ENCODE results near the gene CPT1B.

CPT1B gene

DNA sequence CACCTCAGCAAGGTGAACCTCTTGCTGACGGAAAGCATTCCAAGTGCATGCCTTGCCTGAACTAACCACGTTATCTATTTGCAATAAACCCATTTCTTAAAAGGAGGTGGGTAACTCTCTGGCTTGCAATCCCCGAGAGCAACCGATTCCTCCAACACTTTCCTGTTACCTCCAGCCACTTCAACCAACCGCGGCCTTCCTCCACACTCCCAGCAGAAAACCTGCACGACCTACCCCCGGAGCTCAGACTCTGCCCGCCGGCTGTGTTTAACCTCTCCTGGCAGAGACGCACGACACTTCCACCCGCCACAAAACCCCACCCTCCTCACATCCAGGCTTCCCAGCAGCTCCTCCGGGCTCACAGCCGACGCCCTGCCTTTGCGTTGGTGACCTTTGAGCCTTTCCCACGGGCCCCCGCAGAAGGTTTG, 53.5 kb downstream of the CPT1B start:
- TF ChIP-seq ZNF169 (tag by site-specific recombination; IDR thresholded peaks at IDR 0.05) (no peak), ZNF548 (tag by site-specific recombination; IDR thresholded peaks at IDR 0.05) (peak; percentile 87), HOXD13 (CRISPR knock-in tag; IDR thresholded peaks at IDR 0.05; ENCODE audit: borderline replicate concordance) (peak; percentile 4; the same call in 1 of the 2 replicates), ZEB2 (tag by site-specific recombination; IDR thresholded peaks at IDR 0.05) (0 out of 2 replicates have a peak, but pooled peaks have one; percentile 6), ZNF341 (tag by site-specific recombination; IDR thresholded peaks at IDR 0.05; ENCODE audit: low read depth) (peak; percentile 32; the same call in 1 of the 2 replicates), HOXC10 (CRISPR knock-in tag; IDR thresholded peaks at IDR 0.05) (peak; percentile 61; the same call in 1 of the 2 replicates), ZBTB17 (tag by site-specific recombination; IDR thresholded peaks at IDR 0.05) (peak; percentile 6; the same call in 1 of the 2 replicates)
- TF ChIP-seq, protein P1, sequence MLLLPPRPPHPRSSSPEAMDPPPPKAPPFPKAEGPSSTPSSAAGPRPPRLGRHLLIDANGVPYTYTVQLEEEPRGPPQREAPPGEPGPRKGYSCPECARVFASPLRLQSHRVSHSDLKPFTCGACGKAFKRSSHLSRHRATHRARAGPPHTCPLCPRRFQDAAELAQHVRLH (tag by site-specific recombination; IDR thresholded peaks at IDR 0.05) = no peak
- peak overlapping the region; percentile 79 for H3K4me3 ChIP-seq (ENCODE audit: low read depth, low read length)
- H3K27ac ChIP-seq (ENCODE audit: extremely low read depth, low read depth, low read length) = peak overlapping the region; percentile 90
- no peaks in the 10 kb centered on the region for H3K9me3 ChIP-seq (ENCODE audit: control insufficient read depth, insufficient read depth, low read depth, low read length)
- POLR2A ChIA-PET = interaction anchor here (0.9 to 5.3 kb wide), 16 partner anchors 8 to 277 kb away, joined by 3 to 189 read pairs (median 8); partner anchors contain the start of genes CHKB, KLHDC7B, LMF2 and NCAPH2
- H3K4me1 ChIP-seq (ENCODE audit: control insufficient read depth, insufficient read depth, low read length) = no peaks in the 10 kb centered on the region; the same call in 1 of the 2 replicates
- peaks cover 0 to 43% of the 10 kb centered on the region in 2 experiments; a peak in 2 of 3 replicates for H3K36me3 ChIP-seq (ENCODE audit: control insufficient read depth in 2 of 2, insufficient read depth in 1 of 2, low read length in 2 of 2)
- CTCF ChIA-PET = interaction anchor here (1.1 to 2.7 kb wide), 5 partner anchors 10 to 40 kb away, joined by 6 to 37 read pairs (median 17); partner anchors contain the start of genes LMF2, NCAPH2 and SYCE3

DNA sequence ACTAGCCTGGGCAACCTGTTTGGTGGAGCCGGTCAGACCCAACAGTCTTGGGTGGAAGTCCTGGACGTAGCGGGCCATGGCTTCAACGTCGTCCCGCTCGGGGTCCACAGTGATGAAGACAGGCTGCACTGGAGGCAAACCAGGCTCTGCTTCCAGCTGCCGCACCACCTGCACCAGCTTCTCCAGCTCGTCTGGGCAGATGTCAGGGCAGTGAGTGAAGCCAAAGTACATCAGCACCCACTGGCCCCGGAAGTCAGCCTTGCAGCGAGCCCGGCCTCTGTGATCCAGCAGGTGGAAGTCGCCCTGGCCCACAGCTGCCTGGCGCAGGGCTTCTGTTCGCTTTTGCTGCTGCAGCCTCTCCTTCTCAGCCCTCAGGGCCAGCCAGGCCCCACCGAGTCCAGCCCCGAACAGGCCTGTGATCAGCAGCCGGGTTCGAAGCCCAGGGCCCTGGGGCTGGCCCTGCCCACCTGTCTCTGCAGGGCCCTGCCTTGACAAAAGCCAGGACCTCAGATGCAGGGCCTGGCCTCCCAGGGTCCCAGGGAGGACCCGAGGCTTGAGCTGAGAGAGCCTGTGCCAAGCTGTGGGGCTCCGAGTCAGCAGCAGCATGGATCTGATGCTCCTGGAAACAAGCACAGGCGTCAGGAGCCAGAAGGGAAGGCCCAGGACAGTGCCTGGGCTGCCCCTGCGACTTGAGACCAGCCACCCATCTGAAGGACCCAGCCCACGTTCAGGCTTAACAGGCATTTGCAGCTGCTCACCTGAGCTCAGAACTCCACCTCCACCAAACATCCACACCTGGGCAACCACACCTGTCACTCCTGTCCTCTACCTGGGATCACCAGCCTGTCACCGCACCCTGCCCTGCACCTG, 54.2 kb downstream of the CPT1B start:
- no peaks in the 10 kb centered on the region; the same call in 1 of the 2 replicates for H3K4me1 ChIP-seq (ENCODE audit: control insufficient read depth, insufficient read depth, low read length)
- H3K36me3 ChIP-seq (ENCODE audit: control insufficient read depth in 2 of 2, insufficient read depth in 1 of 2, low read length in 2 of 2) = peaks cover 0 to 49% of the 10 kb centered on the region in 2 experiments; a peak in 2 of 3 replicates
- peak overlapping the region; percentile 79 for H3K4me3 ChIP-seq (ENCODE audit: low read depth, low read length)
- H3K27ac ChIP-seq (ENCODE audit: extremely low read depth, low read depth, low read length) = peak overlapping the region; percentile 90; the same call in 1 of the 2 replicates
- H3K9me3 ChIP-seq (ENCODE audit: control insufficient read depth, insufficient read depth, low read depth, low read length) = no peaks in the 10 kb centered on the region
- ChIA-PET CTCF (interaction anchor here (2.1 to 2.7 kb wide), 4 partner anchors 9 to 41 kb away, joined by 13 to 37 read pairs (median 24); partner anchors contain the start of genes LMF2, NCAPH2 and SYCE3), POLR2A (interaction anchor here (0.9 to 5.3 kb wide), 11 partner anchors 9 to 276 kb away, joined by 3 to 189 read pairs (median 19); partner anchors contain the start of genes CHKB, LMF2, NCAPH2 and SYCE3)
- TF ChIP-seq BCL11A (tag by site-specific recombination; IDR thresholded peaks at IDR 0.05; ENCODE audit: low read depth) = no peak
- TF ChIP-seq ZEB2 (tag by site-specific recombination; IDR thresholded peaks at IDR 0.05) = peak; percentile 91
- TF ChIP-seq, protein P2, sequence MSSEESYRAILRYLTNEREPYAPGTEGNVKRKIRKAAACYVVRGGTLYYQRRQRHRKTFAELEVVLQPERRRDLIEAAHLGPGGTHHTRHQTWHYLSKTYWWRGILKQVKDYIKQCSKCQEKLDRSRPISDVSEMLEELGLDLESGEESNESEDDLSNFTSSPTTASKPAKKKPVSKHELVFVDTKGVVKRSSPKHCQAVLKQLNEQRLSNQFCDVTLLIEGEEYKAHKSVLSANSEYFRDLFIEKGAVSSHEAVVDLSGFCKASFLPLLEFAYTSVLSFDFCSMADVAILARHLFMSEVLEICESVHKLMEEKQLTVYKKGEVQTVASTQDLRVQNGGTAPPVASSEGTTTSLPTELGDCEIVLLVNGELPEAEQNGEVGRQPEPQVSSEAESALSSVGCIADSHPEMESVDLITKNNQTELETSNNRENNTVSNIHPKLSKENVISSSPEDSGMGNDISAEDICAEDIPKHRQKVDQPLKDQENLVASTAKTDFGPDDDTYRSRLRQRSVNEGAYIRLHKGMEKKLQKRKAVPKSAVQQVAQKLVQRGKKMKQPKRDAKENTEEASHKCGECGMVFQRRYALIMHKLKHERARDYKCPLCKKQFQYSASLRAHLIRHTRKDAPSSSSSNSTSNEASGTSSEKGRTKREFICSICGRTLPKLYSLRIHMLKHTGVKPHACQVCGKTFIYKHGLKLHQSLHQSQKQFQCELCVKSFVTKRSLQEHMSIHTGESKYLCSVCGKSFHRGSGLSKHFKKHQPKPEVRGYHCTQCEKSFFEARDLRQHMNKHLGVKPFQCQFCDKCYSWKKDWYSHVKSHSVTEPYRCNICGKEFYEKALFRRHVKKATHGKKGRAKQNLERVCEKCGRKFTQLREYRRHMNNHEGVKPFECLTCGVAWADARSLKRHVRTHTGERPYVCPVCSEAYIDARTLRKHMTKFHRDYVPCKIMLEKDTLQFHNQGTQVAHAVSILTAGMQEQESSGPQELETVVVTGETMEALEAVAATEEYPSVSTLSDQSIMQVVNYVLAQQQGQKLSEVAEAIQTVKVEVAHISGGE (tag by site-specific recombination; conservative IDR thresholded peaks at IDR 0.05; ENCODE audit: low read depth) = no peak
- no peak for TF ChIP-seq ZNF777 (tag by site-specific recombination; IDR thresholded peaks at IDR 0.05; ENCODE audit: borderline replicate concordance)
- TF ChIP-seq ZNF837 (tag by site-specific recombination; IDR thresholded peaks at IDR 0.05) = no peak
- TF ChIP-seq ZNF335 (tag by site-specific recombination; conservative IDR thresholded peaks at IDR 0.05) = peak; percentile 99
- no peak for TF ChIP-seq ZNF174 (tag by site-specific recombination; IDR thresholded peaks at IDR 0.05)
- TF ChIP-seq KLF7 (tag by site-specific recombination; IDR thresholded peaks at IDR 0.05; ENCODE audit: borderline replicate concordance) = no peak
- no peak for TF ChIP-seq ZNF561 (tag by site-specific recombination; IDR thresholded peaks at IDR 0.05; ENCODE audit: borderline replicate concordance)
- TF ChIP-seq ZNF555 (tag by site-specific recombination; conservative IDR thresholded peaks at IDR 0.05) = no peak
- peak; percentile 51 for TF ChIP-seq GLIS1 (tag by site-specific recombination; IDR thresholded peaks at IDR 0.05)
- TF ChIP-seq, protein P3, sequence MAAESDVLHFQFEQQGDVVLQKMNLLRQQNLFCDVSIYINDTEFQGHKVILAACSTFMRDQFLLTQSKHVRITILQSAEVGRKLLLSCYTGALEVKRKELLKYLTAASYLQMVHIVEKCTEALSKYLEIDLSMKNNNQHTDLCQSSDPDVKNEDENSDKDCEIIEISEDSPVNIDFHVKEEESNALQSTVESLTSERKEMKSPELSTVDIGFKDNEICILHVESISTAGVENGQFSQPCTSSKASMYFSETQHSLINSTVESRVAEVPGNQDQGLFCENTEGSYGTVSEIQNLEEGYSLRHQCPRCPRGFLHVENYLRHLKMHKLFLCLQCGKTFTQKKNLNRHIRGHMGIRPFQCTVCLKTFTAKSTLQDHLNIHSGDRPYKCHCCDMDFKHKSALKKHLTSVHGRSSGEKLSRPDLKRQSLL (tag by site-specific recombination; IDR thresholded peaks at IDR 0.05) = no peak
- peak; percentile 47; the same call in 1 of the 2 replicates for TF ChIP-seq SCRT2 (tag by site-specific recombination; IDR thresholded peaks at IDR 0.05)
- TF ChIP-seq, protein P4, sequence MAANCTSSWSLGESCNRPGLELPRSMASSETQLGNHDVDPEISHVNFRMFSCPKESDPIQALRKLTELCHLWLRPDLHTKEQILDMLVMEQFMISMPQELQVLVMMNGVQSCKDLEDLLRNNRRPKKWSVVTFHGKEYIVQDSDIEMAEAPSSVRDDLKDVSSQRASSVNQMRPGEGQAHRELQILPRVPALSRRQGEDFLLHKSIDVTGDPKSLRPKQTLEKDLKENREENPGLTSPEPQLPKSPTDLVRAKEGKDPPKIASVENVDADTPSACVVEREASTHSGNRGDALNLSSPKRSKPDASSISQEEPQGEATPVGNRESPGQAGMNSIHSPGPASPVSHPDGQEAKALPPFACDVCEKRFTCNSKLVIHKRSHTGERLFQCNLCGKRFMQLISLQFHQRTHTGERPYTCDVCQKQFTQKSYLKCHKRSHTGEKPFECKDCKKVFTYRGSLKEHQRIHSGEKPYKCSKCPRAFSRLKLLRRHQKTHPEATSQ (tag by site-specific recombination; IDR thresholded peaks at IDR 0.05) = no peak
- TF ChIP-seq, protein P5, sequence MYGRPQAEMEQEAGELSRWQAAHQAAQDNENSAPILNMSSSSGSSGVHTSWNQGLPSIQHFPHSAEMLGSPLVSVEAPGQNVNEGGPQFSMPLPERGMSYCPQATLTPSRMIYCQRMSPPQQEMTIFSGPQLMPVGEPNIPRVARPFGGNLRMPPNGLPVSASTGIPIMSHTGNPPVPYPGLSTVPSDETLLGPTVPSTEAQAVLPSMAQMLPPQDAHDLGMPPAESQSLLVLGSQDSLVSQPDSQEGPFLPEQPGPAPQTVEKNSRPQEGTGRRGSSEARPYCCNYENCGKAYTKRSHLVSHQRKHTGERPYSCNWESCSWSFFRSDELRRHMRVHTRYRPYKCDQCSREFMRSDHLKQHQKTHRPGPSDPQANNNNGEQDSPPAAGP (tag by site-specific recombination; IDR thresholded peaks at IDR 0.05) = no peak
- peak; percentile 43 for TF ChIP-seq ZBTB20 (tag by site-specific recombination; IDR thresholded peaks at IDR 0.05)
- peak; percentile 96 for TF ChIP-seq ZBTB17 (tag by site-specific recombination; IDR thresholded peaks at IDR 0.05)
- TF ChIP-seq ZBTB48 (tag by site-specific recombination; IDR thresholded peaks at IDR 0.05) = no peak
